ENCODE results near the gene GALR2. TPM values are rescaled to one million over a fixed set of nuclear protein-coding genes. Genes with fewer than 3 reads are reported as not detected.
"Not testable (repeated sequence)": the region's sequence is repeated elsewhere in the genome, so short reads cannot be mapped to it uniquely, and the experiment has no call there.

GALR2 gene
- total RNA-seq, 1 donor from 2014 or later, result 0.36 TPM

DNA sequence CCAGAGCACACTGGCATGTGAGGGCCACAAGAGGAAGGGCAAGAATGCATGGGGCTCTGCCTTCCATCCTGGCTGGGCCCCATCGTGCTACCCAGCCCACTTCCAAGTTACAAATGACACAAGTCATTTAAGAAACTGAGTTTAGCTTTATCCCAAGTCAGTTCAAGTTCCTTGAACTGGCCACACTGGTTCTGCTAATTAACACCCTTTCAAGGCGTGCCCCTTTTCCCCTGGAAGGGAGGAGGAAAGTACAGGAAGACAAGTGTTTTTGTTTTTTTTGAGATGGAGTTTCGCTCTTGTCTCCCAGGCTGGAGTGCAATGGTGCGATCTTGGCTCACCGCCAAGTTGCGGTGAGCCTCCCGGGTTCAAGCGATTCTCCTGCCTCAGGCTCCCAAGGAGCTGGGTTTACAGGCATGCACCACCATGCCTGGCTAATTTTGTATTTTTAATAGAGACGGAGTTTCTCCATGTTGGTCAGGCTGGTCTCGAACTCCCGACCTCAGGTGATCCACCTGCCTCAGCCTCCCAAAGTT, 30.0 kb upstream of the GALR2 start:
- Histone ChIP-seq H3K4me1 (ENCODE audit: insufficient read depth, low read length) (peaks cover 16% of the 10 kb centered on the region), H4K20me1 (ENCODE audit: insufficient read depth, low read length) (peaks cover 52% of the 10 kb centered on the region), H3K36me3 (ENCODE audit: insufficient read depth, low read length) (peaks cover 70% of the 10 kb centered on the region)
- not testable (repeated sequence) for H3K79me2 ChIP-seq (ENCODE audit: insufficient read depth, low read length); H3K27me3 ChIP-seq (ENCODE audit: insufficient read depth, low read length); H3K4me3 Mint-ChIP-seq (ENCODE audit: unreplicated experiment); H3K4me2 ChIP-seq (ENCODE audit: low read length); FAIRE-seq; DNase-seq (ENCODE audit: low read depth); H3K9me3 Mint-ChIP-seq (ENCODE audit: unreplicated experiment); H3K27ac Mint-ChIP-seq (ENCODE audit: unreplicated experiment); H3K27me3 Mint-ChIP-seq (ENCODE audit: low read depth, unreplicated experiment); H2AFZ ChIP-seq (ENCODE audit: low read depth, low read length); H3K4me3 ChIP-seq (ENCODE audit: insufficient read depth, low read depth, low read length); H3K9ac ChIP-seq (ENCODE audit: low read length); H3K27ac ChIP-seq (ENCODE audit: low read depth, low read length); H3K9me3 ChIP-seq (ENCODE audit: insufficient read depth, low read depth, low read length)
- Mint-ChIP-seq H3K4me1 (ENCODE audit: low read depth, unreplicated experiment) (peaks cover 16% of the 10 kb centered on the region), H3K36me3 (ENCODE audit: low read depth, unreplicated experiment) (peaks cover 45% of the 10 kb centered on the region)

DNA sequence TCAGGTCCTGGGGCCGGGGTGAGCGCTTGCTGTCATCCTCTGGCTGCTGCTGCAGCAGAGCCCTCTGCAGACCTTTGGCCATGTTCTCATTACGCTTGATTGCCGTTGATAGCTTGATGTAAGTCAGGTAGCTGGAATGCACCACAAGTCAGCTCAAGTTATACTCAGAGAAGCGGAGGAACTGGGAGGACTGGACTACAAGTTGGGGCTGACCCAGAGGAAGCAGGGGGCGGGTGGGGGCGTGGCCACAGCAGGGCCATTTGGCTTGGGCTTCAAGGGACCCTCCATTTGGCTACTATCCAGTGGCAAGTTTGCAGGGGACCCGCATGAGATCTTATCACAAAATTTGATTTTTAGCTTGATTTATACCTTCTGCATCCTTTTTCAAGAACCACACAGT, 28.5 kb upstream of the GALR2 start:
- no peak overlapping the region for H3K27ac Mint-ChIP-seq (ENCODE audit: unreplicated experiment)
- no peak overlapping the region for H2AFZ ChIP-seq (ENCODE audit: low read depth, low read length)
- H3K4me3 ChIP-seq (ENCODE audit: insufficient read depth, low read depth, low read length), result no peak overlapping the region
- H4K20me1 ChIP-seq (ENCODE audit: insufficient read depth, low read length), result peaks cover 54% of the 10 kb centered on the region
- DNase-seq (ENCODE audit: low read depth) (no peak), FAIRE-seq (no peak)
- H3K27me3 Mint-ChIP-seq (ENCODE audit: low read depth, unreplicated experiment), result no peaks in the 10 kb centered on the region
- no peaks in the 10 kb centered on the region for H3K9me3 ChIP-seq (ENCODE audit: insufficient read depth, low read depth, low read length)
- no peak overlapping the region for H3K4me3 Mint-ChIP-seq (ENCODE audit: unreplicated experiment)
- H3K9me3 Mint-ChIP-seq (ENCODE audit: unreplicated experiment), result no peaks in the 10 kb centered on the region
- H3K27ac ChIP-seq (ENCODE audit: low read depth, low read length), result no peak overlapping the region
- no peak overlapping the region for H3K9ac ChIP-seq (ENCODE audit: low read length)
- H3K4me1 ChIP-seq (ENCODE audit: insufficient read depth, low read length), result peaks cover 20% of the 10 kb centered on the region
- no peak overlapping the region for H3K4me2 ChIP-seq (ENCODE audit: low read length)
- TF ChIP-seq, protein P1, sequence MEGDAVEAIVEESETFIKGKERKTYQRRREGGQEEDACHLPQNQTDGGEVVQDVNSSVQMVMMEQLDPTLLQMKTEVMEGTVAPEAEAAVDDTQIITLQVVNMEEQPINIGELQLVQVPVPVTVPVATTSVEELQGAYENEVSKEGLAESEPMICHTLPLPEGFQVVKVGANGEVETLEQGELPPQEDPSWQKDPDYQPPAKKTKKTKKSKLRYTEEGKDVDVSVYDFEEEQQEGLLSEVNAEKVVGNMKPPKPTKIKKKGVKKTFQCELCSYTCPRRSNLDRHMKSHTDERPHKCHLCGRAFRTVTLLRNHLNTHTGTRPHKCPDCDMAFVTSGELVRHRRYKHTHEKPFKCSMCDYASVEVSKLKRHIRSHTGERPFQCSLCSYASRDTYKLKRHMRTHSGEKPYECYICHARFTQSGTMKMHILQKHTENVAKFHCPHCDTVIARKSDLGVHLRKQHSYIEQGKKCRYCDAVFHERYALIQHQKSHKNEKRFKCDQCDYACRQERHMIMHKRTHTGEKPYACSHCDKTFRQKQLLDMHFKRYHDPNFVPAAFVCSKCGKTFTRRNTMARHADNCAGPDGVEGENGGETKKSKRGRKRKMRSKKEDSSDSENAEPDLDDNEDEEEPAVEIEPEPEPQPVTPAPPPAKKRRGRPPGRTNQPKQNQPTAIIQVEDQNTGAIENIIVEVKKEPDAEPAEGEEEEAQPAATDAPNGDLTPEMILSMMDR (IDR thresholded peaks at IDR 0.05; ENCODE audit: insufficient read depth, low read depth, low read length), result no peak
- TF ChIP-seq EZH2 (IDR thresholded peaks at IDR 0.05; ENCODE audit: insufficient read depth, low read length), result no peak
- H3K36me3 ChIP-seq (ENCODE audit: insufficient read depth, low read length), result peaks cover 63% of the 10 kb centered on the region
- no peaks in the 10 kb centered on the region for H3K27me3 ChIP-seq (ENCODE audit: insufficient read depth, low read length)
- peaks cover 22% of the 10 kb centered on the region for H3K4me1 Mint-ChIP-seq (ENCODE audit: low read depth, unreplicated experiment)
- H3K79me2 ChIP-seq (ENCODE audit: insufficient read depth, low read length), result peaks cover 2% of the 10 kb centered on the region
- peaks cover 34% of the 10 kb centered on the region for H3K36me3 Mint-ChIP-seq (ENCODE audit: low read depth, unreplicated experiment)

- no peak overlapping the region for H3K4me3 Mint-ChIP-seq (ENCODE audit: unreplicated experiment)
- Histone ChIP-seq H3K27me3 (ENCODE audit: insufficient read depth, low read length) (no peaks in the 10 kb centered on the region), H4K20me1 (ENCODE audit: insufficient read depth, low read length) (peaks cover 56% of the 10 kb centered on the region), H3K27ac (ENCODE audit: low read depth, low read length) (peak overlapping the region; percentile 30), H3K4me3 (ENCODE audit: insufficient read depth, low read depth, low read length) (no peak overlapping the region), H3K36me3 (ENCODE audit: insufficient read depth, low read length) (peaks cover 47% of the 10 kb centered on the region), H3K9me3 (ENCODE audit: insufficient read depth, low read depth, low read length) (no peaks in the 10 kb centered on the region), H3K79me2 (ENCODE audit: insufficient read depth, low read length) (peaks cover 15% of the 10 kb centered on the region), H3K4me2 (ENCODE audit: low read length) (peak overlapping the region; percentile 2), H3K9ac (ENCODE audit: low read length) (peak overlapping the region; percentile 6), H2AFZ (ENCODE audit: low read depth, low read length) (no peak overlapping the region), H3K4me1 (ENCODE audit: insufficient read depth, low read length) (peaks cover 24% of the 10 kb centered on the region)
- DNase-seq (ENCODE audit: low read depth), result no peak
- H3K27ac Mint-ChIP-seq (ENCODE audit: unreplicated experiment), result peak overlapping the region; percentile 41
- H3K36me3 Mint-ChIP-seq (ENCODE audit: low read depth, unreplicated experiment), result peaks cover 37% of the 10 kb centered on the region
- peaks cover 26% of the 10 kb centered on the region for H3K4me1 Mint-ChIP-seq (ENCODE audit: low read depth, unreplicated experiment)
- H3K27me3 Mint-ChIP-seq (ENCODE audit: low read depth, unreplicated experiment), result no peaks in the 10 kb centered on the region
- TF ChIP-seq EZH2 (IDR thresholded peaks at IDR 0.05; ENCODE audit: insufficient read depth, low read length), result no peak
- TF ChIP-seq, protein P1 (IDR thresholded peaks at IDR 0.05; ENCODE audit: insufficient read depth, low read depth, low read length), result no peak
- H3K9me3 Mint-ChIP-seq (ENCODE audit: unreplicated experiment), result no peaks in the 10 kb centered on the region
- no peak for FAIRE-seq
Measured at GRCh38 chr17:76048025-76048605, 26.5 kb upstream of the GALR2 start.
